GM18508 (cell line): ENCODE data around the gene AHSG.
A peak's percentile ranks its signal among the peaks of the same experiment; 100 is the strongest.
"Not testable (repeated sequence)": the region's sequence is repeated elsewhere in the genome, so short reads cannot be mapped to it uniquely, and the experiment has no call there.

Experiments used
- ATAC-seq: cut with Tn5 transposase; IDR thresholded peaks from one replicate; pipeline ENCODE4 v1.9.1; 2021; ENCODE audit warnings: moderate number of reproducible peaks; ENCODE audit not compliant: insufficient read depth, unreplicated experiment

AHSG gene

DNA sequence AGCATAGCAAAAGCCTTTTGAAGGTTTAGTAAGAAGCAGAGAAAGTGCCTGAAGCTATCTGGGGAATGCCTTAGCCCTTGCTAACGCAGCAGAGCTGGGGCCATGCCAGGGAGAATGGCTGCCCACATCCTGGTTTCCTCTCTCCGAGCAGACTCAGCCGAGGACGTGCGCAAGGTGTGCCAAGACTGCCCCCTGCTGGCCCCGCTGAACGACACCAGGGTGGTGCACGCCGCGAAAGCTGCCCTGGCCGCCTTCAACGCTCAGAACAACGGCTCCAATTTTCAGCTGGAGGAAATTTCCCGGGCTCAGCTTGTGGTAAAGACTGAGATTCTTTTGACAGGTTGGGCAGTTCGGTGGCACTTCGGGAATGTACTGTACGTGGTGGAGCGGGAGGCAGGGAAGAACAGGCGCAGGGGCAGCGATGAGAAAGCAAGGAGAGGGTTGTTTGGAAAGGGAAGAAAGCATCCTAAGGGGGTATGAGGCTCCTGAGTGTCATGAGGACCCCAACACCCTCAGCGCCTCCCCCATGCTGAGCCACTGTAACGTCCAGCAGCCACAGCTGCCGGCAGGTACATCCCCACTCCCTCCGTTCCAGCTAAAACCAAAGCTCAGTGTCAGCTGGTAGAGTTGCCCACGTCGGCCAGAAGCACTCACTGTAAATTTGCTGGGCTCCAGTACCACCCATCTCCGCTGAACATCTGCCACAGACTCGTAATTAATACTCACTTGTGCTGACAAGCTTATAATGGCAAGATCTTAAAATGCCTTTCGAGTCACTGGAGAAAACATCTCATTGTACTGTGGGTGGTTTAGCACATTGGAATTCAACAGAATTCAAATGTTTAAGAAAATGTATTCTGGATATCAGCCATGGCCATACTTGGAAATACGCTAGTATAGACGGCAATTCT is 4.4 kb downstream of the AHSG start:
- ATAC-seq: peak; percentile 67

DNA sequence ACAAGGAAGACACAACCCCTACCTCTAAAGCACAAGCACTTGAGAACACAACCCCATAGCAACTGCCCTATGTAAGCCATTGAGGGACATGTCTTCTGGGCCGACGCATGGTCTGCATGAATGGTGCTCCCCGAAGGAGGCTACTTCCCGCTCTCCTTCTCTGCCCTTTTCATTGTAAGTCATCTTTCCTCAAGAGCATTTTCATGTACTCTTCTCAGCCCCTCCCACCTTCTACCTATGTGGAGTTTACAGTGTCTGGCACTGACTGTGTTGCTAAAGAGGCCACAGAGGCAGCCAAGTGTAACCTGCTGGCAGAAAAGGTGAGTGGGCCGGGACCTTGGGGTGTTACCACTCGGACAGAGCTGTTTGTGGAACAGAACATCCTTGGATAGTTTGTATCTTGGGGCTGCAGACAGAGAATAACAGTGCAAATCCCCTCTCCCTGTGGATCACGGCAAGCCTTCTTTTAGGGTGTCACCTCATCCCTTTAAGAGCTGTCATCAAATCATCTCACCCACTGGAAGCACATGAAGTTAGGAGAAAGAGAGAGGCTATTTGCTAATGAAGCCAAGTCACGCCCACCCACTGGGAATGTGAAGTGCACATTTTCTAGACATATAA is 5.6 kb downstream of the AHSG start:
- no peak for ATAC-seq

DNA sequence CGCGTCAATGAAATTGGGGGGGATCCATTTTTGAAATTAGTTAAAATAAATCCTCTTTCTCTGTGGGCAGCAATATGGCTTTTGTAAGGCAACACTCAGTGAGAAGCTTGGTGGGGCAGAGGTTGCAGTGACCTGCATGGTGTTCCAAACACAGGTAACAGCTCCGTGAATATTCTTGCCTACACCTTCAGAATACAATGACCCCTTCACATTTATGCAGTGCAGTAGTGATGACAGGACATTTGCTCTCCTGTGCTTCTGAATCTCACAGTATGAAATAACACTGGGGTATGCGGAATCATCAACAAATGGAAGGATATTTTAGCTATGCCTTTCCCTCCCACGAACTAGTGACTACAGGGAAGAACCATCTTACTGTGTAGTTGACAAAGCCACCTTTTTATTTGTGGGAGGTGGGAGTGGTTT is 6.9 kb downstream of the AHSG start:
- ATAC-seq: no peak

DNA sequence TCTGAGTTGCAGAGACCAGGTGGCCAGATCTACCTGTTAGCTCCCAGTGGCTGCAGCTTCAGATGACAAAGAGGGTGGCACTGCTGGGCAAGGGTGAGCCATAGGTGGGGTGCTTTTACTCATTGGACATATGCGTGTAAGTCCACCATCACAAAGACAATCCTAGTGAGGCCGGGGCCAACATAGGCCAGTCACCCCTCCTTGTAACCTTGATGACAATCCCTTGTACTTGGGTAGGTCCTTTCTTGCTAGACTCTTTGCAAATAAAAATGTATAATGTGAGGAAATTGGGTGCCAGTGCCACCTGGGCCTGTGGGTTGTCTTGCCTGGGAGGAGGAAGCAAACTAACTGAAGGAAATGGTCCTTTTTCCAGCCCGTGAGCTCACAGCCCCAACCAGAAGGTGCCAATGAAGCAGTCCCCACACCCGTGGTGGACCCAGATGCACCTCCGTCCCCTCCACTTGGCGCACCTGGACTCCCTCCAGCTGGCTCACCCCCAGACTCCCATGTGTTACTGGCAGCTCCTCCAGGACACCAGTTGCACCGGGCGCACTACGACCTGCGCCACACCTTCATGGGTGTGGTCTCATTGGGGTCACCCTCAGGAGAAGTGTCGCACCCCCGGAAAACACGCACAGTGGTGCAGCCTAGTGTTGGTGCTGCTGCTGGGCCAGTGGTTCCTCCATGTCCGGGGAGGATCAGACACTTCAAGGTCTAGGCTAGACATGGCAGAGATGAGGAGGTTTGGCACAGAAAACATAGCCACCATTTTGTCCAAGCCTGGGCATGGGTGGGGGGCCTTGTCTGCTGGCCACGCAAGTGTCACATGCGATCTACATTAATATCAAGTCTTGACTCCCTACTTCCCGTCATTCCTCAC is 7.6 kb downstream of the AHSG start:
- ATAC-seq: no peak

DNA sequence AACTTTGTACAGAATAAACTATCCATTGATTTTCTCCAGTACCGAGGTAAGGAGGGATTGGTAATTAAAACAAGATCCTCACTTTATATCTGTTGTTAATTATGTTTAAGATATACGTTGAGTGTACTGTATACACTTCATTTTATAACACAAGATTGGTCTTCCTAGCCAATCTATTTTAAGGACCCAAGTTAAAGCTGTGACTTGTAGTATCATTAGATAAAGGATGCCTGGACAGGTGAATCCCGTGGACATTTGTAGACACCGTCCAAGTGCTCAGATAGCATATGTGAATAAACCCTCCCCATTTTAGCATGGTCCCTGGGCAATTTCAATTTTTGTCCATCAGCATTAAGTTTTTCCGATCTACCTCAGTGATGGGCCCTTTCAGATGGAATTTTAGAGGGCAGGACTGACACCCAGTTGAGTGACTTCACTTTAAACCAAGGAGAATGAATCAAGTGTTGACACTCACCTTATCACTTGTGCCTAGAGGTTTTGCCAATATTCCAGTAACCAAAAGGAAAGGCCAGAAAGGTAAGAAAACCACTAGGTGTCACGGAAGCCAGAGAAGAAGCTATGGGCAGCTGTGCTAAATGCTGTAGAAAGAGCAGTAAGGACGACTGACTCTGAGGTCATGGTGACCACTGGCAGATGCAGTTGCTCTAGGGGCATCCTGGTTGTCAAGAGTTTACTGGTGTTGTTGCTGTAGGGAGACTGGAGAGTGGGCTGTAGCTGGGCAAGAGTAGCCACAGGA is 9.2 kb downstream of the AHSG start:
- ATAC-seq: no peak

DNA sequence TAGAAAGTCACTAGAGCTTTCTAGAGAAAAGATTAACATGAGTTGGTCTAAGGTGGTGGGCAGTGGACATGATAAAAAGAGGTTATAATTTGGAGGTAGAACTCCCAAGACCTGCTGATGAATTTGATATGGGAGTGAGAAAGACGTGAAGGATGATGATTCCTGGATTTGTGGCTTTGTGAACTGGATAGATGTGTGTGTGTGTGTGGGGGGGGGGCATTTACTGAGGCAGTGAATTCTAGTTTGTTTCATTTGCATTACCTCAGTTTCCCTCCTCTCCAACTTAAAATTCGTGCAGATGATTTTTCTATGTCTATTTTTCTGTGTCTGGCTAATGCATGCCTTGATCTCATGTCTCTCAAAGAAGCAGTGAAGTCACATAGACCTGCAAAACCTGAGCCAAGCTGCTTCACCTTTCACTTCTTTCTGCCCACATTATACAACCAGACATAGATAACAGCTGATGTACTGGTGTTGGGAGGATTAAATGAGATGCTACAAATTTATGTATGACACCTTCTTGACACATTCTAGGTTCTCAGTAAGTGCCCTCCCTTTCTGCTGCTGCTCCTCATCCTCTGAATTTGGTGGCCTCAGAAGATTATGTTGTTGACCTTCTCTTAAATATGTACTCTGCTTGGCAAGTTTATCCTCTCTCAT is 9.9 kb downstream of the AHSG start:
- ATAC-seq: no peak

DNA sequence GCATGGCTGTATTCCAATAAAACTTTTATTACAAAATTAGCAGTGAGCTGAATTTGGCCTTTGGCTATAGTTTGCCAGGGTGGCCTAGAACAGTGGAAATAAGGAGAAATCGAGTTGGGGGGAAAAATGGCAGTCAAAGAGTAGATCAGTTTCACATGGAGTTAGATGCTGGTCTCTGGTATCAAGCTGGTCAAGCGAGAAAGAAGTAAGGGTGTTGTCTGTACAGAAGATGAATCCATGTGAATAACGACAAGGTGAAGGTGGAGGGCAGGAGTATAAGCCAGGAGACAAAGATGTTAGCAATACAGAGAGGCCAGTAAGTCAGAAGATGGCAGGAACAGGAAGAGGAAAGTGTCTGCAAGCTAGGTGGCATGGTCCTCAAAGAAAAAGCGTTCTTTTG is 11.7 kb downstream of the AHSG start:
- ATAC-seq: no peak

DNA sequence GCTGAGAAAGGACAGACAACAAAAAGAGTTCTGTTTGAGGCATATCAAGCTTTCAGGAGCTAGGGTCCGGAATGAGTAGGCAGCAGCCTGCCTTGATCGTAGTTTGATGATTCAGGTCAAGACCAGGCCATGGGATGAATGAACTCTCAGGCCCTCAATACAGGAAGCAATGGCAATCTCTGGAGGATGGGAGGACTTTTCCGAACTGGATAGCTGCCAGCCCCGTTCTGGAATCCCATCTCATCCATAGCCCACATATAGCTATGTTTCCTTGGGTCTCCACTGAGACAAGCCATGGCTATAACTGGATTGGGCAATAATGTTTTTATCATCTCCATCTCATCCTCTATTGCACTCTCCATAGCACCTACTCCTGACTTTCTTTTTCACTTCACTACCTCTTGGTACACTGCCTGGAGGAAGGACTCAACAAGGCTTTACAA is 12.8 kb downstream of the AHSG start:
- no peak for ATAC-seq

DNA sequence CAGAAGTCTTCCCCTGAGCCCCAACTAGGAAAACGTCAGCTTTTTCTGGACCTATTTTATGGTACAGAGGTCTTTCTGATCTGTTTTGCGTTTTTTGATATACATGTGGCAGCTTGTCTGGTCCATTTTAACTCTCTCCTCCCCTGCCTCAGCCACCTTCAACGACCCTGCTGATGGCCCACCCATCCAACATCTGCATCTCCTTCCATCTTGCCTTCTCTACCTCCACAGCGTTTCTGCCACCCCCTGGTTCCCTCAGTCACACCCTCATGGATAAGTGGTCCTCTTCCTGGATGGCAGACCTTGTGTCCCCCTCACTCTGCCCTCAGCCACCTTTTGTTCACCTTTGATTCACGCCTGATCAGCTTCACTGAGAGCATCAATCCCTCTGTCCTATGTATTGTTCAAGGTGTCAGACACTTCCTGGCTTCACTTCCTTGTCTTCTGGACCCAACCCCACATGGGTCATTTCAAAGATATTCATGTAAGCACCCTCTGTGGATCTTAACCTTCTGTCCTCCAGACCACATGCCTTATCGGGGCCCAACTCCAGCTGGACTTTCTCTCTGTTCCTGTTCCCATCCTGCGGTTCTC is 13.5 kb downstream of the AHSG start:
- no peak for ATAC-seq

DNA sequence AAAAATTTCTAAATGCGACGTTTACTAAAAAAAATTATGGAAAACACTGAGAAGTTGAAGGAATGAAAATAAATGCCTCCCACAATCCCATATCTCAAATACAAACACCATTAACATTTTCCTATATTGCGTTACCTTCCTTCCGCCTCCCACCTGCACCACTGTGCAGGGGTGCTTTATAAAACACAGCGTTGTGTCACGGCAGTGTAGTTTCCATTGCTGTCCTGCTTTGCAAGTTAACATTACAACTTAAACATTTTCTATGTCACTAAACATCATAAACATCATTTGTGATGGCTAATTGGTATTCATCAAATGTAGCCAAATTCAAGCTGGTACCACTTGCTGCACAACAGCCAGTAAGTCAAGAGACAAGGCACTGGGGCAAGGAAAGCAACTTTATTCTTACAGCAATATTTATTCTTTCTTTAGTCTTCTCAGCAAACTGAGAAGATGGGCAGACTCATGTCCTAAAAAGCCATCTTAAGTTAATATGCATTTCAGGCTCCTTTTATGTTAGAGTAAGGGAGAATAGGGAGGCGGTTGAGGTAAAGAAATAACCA is 15.1 kb downstream of the AHSG start:
- ATAC-seq: no peak

DNA sequence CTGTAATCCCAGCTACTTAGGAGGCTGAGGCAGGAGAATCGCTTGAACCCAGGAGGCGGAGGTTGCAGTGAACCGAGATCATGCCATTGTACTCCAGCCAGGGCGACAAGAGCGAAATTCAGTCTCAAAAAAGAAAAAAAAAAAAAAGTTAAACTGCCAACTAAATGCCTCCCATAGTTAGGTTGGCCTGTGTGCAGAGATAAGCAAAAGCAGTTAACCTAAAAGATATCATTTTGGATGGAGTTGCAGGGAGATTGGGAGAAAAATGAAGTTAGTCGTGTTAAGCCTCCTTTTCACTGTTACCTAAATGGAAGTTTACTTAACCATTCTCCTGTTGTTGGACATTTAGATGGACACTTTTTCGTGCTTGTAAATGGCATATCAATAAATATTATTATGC is 15.9 kb downstream of the AHSG start:
- ATAC-seq: no peak

DNA sequence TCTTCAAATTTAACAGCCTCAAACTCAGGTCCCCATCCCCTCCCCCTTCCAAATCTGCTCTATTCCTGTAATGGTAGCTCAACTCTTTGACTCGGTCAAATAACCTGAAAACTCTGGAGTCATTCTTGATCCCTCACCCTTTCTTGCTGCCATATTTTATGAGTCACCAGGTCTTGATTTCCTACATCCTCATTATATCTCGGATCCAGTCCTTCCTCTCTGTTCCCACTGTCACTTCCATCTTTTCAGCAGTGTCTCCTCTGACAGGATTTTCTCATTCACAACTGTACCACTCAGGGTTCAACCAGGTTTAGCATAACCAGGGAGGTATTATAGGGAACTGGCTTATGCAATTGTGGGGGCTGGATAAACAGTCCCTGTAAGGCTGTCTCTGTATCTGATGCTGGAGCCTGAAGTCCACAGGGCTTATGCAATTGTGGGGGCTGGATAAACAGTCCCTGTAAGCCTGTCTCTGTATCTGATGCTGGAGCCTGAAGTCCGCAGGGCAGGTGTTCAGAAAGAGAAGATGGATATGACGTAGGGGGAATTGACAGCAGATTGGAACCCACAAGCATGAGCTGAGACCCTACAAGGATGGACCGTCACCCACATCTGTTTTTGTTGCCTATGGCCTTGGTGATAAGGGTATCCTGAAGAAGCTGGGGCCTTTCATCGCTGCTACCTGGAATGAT is 18.2 kb downstream of the AHSG start:
- no peak for ATAC-seq

DNA sequence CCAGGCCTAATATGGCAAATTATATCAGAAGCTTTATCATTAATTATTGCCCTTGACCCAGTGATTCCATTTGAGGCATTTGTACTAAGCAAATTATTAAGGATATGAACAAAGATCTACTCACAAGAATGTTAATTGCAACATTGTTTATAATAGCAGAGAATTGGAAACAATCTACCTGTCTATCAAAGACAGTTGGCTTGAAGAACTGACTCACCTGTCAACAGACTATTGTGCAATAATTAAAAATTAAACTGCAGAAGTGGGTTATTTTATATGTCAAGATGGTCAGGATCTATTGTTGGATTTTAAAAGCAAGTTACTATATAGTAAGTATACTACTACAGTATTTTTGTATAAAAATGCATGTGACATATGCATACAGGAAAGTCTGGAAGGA is 20.6 kb downstream of the AHSG start:
- ATAC-seq: no peak

DNA sequence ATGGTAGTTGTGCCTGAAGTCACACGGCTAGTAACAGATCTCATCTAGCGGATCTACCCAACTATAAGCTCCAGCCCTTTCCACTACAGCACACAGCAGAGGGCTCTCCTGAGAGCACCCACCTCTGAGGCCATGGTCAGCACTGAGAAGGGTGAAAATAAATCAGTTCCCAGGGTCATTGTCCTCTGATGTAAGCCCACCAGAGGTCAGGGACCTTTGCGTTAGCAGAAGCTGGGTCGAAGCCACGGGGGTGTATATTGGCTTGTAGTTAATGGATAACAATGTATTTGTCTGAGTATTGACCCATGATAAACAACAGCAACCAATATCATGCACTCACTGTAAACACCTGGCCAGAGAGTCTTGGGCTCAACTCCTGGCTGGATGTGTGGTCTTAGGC is 21.3 kb downstream of the AHSG start:
- ATAC-seq: not testable (repeated sequence)

DNA sequence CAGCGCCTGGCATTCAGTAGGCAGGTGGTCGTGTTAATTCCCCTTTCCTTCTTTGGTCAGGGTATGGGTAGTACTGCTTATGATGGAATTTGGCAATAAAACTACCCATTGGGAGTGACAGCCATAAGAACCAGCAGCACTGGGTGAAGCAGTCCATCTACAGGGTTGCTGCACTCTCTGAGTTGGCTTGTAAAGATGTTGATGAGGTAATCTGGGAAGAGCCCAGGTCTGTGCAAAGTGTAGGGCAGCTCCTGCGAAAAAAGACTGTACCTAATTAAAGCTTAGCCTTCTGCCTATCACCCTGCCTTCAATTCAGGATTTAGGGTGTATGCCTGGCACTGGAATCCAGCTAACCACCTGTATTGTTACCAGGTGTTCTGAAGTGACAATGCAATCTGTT is 22.7 kb downstream of the AHSG start:
- no peak for ATAC-seq

DNA sequence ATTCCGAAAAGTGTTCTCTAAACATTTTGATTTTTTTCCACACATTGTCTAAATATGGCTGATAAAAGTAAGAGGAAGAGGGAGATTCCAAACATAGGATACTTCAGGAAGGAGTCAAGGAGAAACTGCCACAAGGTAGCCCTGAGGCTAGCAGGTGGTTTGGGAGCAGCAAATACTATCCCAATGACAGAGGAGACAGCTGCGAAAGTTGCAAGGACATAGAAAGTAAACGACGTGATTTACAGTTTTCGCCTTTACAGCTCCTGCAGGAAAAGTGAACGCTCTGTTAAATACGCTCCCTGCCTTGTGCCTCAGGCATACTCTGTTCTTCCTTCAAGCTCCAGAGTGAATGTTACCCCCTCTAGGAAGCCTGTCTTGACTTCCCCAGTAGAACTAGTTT is 23.7 kb downstream of the AHSG start:
- ATAC-seq: no peak

DNA sequence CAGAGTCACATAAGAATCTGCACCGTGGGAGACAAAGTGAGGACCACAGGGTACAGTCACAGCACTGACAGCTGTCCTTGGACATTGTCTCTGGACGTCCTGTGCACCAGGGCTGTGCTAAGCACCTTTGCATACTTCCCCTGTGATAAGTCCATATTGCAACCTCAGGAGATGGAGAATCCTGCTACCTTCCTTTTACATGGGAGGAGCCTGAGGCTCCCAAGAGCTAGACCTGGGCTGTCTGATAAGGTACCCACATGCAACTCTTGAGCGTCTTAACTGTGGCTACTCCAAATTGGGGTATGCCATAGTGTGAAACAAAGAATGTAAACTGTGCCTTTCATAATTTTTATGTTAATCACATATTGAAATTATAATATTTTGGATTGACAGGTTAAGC is 24.8 kb downstream of the AHSG start:
- ATAC-seq: no peak

DNA sequence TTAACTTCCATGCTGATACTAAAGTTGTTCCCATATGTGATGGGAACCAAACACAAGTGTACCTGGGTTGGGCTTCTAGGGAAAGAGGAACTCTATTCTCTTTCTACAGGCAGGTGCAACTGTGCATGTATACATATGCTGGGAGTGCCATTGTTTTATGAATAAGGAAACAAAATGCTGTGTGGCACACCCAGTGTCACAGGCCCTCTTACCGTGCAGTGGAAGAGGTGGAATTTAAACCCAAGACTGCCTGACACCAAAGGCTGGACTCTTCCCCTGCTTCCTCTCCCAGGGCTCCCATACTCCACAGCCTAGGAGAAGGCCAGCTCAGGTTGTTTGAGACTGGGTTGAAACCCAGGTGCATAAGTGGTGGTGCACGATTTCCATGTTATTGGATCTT is 25.4 kb downstream of the AHSG start:
- ATAC-seq: no peak
